Activated CD8-positive, alpha-beta T cell treated with anti-CD3 and anti-CD28 coated beads for 36 hours (primary cell): ENCODE measurements around the gene KLLN. TPM values are rescaled to one million over a fixed set of nuclear protein-coding genes. Genes with fewer than 3 reads are reported as not detected.
"Not testable (repeated sequence)": the region's sequence is repeated elsewhere in the genome, so short reads cannot be mapped to it uniquely, and the experiment has no call there.

Experiments used
- ATAC-seq: fragments of 200-7000 bp; cut with Tn5 transposase; one replicate; pipeline ENCODE4 v1.10.0; 2021; ENCODE audit warnings: mild to moderate bottlenecking, moderate library complexity
- CTCF ChIA-PET: fragments of 350-600 bp; sonication (Branson Sonifier 250); formaldehyde crosslinking; loops from one replicate; lab custom pipeline; 2021; ENCODE audit warnings: antibody characterized with exemption; lab: Charles Lee
- POLR2A ChIA-PET: fragments of 350-600 bp; sonication (Branson Sonifier 250); formaldehyde crosslinking; loops from one replicate; lab custom pipeline; 2021; ENCODE audit warnings: antibody characterized with exemption; lab: Charles Lee
- DNase-seq: peaks from one replicate; pipeline ENCODE4 v3.0.0-alpha.2; 2020
- H3K27ac Mint-ChIP-seq: one replicate; pipeline ENCODE4 v1.8.0; 2021; ENCODE audit warnings: mild to moderate bottlenecking, mixed read lengths
- H3K27me3 Mint-ChIP-seq: one replicate; pipeline ENCODE4 v1.8.0; 2021; ENCODE audit warnings: mixed read lengths
- H3K36me3 Mint-ChIP-seq: one replicate; pipeline ENCODE4 v1.8.0; 2021; ENCODE audit warnings: low read depth, mixed read lengths
- H3K4me1 Mint-ChIP-seq: one replicate; pipeline ENCODE4 v1.8.0; 2021; ENCODE audit warnings: low read depth, mixed read lengths
- H3K4me3 Mint-ChIP-seq: one replicate; pipeline ENCODE4 v1.8.0; 2021; ENCODE audit warnings: mild to moderate bottlenecking, moderate library complexity, mixed read lengths
- H3K9me3 Mint-ChIP-seq: one replicate; pipeline ENCODE4 v1.8.0; 2021; ENCODE audit warnings: mixed read lengths
- intact Hi-C: fragments of 100-400 bp; cut with micrococcal nuclease; formaldehyde crosslinking; loops from one replicate; pipeline ENCODE4 v1.10.0; 2022
- total RNA-seq, 2 experiments: library from RNA; stranded (reverse); gene quantifications; one replicate each; pipeline ENCODE4 v1.2.3, GENCODE V29; 2021
- TF ChIP-seq, protein P1 (sequence below): fragments of 200-600 bp; IDR thresholded peaks from one replicate; pipeline ENCODE4 v1.8.0; 2022; ENCODE audit warnings: antibody characterized with exemption, mild to moderate bottlenecking

The KLLN gene
- total RNA-seq, 2 experiments from 2014 or later: 0.43 to 0.61 TPM

- H3K9me3 Mint-ChIP-seq: peaks cover 3% of the 10 kb centered on the region
- peaks cover 2% of the 10 kb centered on the region for H3K36me3 Mint-ChIP-seq
- H3K4me3 Mint-ChIP-seq: no peak overlapping the region
- H3K27me3 Mint-ChIP-seq: no peaks in the 10 kb centered on the region
- ATAC-seq (no peak), DNase-seq (no peak)
- ChIA-PET CTCF (interaction anchor here (0.9 to 1.3 kb wide), 3 partner anchors 9 to 713 kb away, joined by 3 read pairs; no protein-coding TSS in a partner anchor), POLR2A (no interaction called here)
- H3K27ac Mint-ChIP-seq: no peak overlapping the region
- peaks cover 17% of the 10 kb centered on the region for H3K4me1 Mint-ChIP-seq
- TF ChIP-seq, protein P1, sequence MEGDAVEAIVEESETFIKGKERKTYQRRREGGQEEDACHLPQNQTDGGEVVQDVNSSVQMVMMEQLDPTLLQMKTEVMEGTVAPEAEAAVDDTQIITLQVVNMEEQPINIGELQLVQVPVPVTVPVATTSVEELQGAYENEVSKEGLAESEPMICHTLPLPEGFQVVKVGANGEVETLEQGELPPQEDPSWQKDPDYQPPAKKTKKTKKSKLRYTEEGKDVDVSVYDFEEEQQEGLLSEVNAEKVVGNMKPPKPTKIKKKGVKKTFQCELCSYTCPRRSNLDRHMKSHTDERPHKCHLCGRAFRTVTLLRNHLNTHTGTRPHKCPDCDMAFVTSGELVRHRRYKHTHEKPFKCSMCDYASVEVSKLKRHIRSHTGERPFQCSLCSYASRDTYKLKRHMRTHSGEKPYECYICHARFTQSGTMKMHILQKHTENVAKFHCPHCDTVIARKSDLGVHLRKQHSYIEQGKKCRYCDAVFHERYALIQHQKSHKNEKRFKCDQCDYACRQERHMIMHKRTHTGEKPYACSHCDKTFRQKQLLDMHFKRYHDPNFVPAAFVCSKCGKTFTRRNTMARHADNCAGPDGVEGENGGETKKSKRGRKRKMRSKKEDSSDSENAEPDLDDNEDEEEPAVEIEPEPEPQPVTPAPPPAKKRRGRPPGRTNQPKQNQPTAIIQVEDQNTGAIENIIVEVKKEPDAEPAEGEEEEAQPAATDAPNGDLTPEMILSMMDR: no peak
- intact Hi-C loops: loop anchor here (5.0 kb wide), 1 partner anchor 700 kb away; no protein-coding TSS in a partner anchor
These were observed 11.2 kb downstream of the KLLN start for GRCh38 chr10:87852089-87852488.

DNA sequence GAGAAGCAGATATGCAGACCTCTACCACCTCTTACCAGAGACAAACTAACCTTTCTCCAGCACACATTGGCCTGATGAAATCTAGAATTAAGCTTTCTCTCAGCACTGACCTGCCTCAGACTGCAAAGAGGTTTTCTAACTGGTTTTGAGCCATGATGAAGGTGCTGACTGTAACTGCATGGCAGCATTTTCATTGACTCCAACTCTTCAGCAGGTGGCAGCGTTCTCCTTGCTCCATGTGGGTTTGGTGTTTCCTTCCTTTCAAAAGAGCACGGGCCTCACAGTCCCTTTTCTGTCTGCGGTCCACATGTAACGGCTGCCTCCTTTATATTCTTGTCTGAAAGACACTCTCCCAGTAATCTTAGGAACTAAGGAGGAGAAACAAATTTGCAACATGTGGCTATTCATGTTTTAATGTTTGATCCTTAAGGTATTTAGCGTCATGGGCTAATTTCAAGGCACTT, 12.6 kb downstream of the KLLN start:
- TF ChIP-seq, protein P1: peak; percentile 55
- Mint-ChIP-seq H3K36me3 (peaks cover 2% of the 10 kb centered on the region), H3K27ac (no peak overlapping the region), H3K4me3 (no peak overlapping the region), H3K9me3 (peaks cover 3% of the 10 kb centered on the region), H3K27me3 (no peaks in the 10 kb centered on the region), H3K4me1 (peaks cover 16% of the 10 kb centered on the region)
- DNase-seq (peak; percentile 69), ATAC-seq (peak; percentile 89)
- intact Hi-C loops: loop anchor here (5.0 kb wide), 1 partner anchor 702 kb away; no protein-coding TSS in a partner anchor
- ChIA-PET POLR2A (no interaction called here), CTCF (interaction anchor here (0.7 to 2.2 kb wide), 16 partner anchors 8 to 726 kb away, joined by 3 to 11 read pairs (median 3); partner anchors contain the start of genes KLLN and PTEN)

GRCh38 chr10:87849001-87849400, 14.3 kb downstream of the KLLN start:
- Mint-ChIP-seq H3K4me1 (peaks cover 8% of the 10 kb centered on the region), H3K4me3 (no peak overlapping the region), H3K27me3 (no peaks in the 10 kb centered on the region), H3K27ac (no peak overlapping the region), H3K9me3 (no peaks in the 10 kb centered on the region), H3K36me3 (no peaks in the 10 kb centered on the region)
- ChIA-PET CTCF (interaction anchor here (1.1 kb wide), 1 partner anchor 9 kb away, joined by 4 read pairs; no protein-coding TSS in a partner anchor), POLR2A (no interaction called here)
- no peak for ATAC-seq
- TF ChIP-seq, protein P1: no peak
- intact Hi-C loops: no loop called here
- DNase-seq: no peak

DNA sequence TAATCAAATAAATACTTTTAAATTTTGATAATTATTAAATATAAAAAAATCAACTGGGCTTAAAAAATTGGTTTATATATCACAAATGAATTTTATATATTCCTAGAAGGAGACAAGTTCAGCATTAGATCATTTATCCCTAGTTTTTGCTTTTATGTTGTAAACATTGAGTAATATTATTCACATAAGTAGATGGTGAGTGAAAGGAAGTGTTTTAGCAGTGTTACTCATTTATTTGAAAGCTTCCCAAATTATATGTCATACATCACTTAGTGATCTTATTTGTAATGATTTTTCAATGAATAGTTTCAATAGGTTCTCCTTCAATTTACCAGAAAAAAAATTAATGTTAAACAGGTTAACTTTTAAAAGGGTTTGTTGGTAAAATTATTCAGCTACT, 15.8 kb downstream of the KLLN start:
- ChIA-PET CTCF (no interaction called here), POLR2A (no interaction called here)
- Mint-ChIP-seq H3K4me3 (no peak overlapping the region), H3K27me3 (no peaks in the 10 kb centered on the region), H3K4me1 (peaks cover 8% of the 10 kb centered on the region), H3K9me3 (no peaks in the 10 kb centered on the region), H3K27ac (no peak overlapping the region), H3K36me3 (no peaks in the 10 kb centered on the region)
- intact Hi-C loops: no loop called here
- no peak for ATAC-seq
- TF ChIP-seq, protein P1: no peak
- no peak for DNase-seq

- H3K36me3 Mint-ChIP-seq, DNase-seq, ATAC-seq, H3K4me3 Mint-ChIP-seq, intact Hi-C loops, H3K9me3 Mint-ChIP-seq, H3K27ac Mint-ChIP-seq, H3K27me3 Mint-ChIP-seq, H3K4me1 Mint-ChIP-seq: not testable (repeated sequence)
- ChIA-PET CTCF (interaction anchor here (0.7 to 1.8 kb wide), 5 partner anchors 20 to 736 kb away, joined by 3 to 6 read pairs (median 3); partner anchors contain the start of genes ATAD1 and RNLS), POLR2A (interaction anchor here (0.6 to 2.3 kb wide), 3 partner anchors 28 to 770 kb away, joined by 3 to 8 read pairs (median 3); partner anchors contain the start of gene ATAD1)
These were observed 16.6 kb downstream of the KLLN start for GRCh38 chr10:87846711-87847110.
